Cardiac fibroblast (primary cell): ENCODE results near the gene BCL2L13.
"Not testable (repeated sequence)": the region's sequence is repeated elsewhere in the genome, so short reads cannot be mapped to it uniquely, and the experiment has no call there.

Experiments
- DNase-seq, 2 donors: peaks; one replicate each; pipeline versions ENCODE4 v3.0.0 to v3.0.0-alpha.2; 2010; ENCODE audit warnings: low read depth in 2 of 2
- H3K4me3 ChIP-seq, 2 donors: replicated peaks in 1 of 2; 1 replicate in 1 of 2; 2 replicates in 1 of 2; pipeline ENCODE4 v1.5.1; 2011; ENCODE audit warnings: low read depth in 2 of 2, low read length in 2 of 2, mild to moderate bottlenecking in 2 of 2, moderate library complexity in 1 of 2
- TF ChIP-seq, protein P1 (sequence below): IDR thresholded peaks from one replicate; pipeline ENCODE4 v1.5.1; 2011; ENCODE audit warnings: low read depth, mild to moderate bottlenecking, low read length, inconsistent platforms

The BCL2L13 gene

DNA sequence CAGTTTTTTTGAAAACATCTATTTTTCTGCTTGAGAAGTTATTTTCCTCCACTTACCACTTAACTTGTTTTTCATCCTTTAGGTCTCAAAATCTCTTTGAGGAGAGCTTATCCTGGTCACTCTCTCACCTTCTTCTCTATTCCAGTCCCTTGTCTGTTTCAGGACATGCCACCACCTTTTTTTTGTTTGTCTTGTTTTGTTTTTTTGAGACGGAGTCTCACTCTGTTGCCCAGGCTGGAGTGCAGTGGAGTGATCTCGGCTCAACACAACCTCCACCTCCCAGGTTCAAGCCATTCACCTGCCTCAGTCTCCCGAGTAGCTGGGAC lies 4.6 kb upstream of the BCL2L13 start:
- no peak overlapping the region for H3K4me3 ChIP-seq
- TF ChIP-seq, protein P1, sequence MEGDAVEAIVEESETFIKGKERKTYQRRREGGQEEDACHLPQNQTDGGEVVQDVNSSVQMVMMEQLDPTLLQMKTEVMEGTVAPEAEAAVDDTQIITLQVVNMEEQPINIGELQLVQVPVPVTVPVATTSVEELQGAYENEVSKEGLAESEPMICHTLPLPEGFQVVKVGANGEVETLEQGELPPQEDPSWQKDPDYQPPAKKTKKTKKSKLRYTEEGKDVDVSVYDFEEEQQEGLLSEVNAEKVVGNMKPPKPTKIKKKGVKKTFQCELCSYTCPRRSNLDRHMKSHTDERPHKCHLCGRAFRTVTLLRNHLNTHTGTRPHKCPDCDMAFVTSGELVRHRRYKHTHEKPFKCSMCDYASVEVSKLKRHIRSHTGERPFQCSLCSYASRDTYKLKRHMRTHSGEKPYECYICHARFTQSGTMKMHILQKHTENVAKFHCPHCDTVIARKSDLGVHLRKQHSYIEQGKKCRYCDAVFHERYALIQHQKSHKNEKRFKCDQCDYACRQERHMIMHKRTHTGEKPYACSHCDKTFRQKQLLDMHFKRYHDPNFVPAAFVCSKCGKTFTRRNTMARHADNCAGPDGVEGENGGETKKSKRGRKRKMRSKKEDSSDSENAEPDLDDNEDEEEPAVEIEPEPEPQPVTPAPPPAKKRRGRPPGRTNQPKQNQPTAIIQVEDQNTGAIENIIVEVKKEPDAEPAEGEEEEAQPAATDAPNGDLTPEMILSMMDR = no peak
- no peak for DNase-seq

DNA sequence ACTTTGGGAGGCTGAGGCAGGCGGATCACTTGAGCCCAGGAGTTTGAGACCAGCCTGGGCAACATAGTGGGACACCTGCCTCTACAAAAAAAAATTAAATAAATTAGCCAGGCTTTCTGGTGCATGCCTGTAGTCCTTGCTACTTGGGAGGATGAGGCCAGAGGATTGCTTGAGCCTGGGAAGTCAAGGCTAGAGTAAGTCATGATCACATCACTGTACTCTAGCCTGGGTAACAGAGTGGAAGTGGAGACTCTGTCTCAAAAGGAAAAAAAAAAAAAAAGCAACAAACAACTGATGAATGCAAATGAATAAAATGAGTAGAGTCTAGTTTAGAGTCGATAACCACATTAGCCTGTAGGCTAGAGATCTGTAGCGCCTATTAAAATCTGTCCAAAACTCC lies 3.9 kb upstream of the BCL2L13 start:
- TF ChIP-seq, protein P1 = no peak
- no peak overlapping the region for H3K4me3 ChIP-seq
- DNase-seq = peak in 1 of 2 donors; percentile 80

DNA sequence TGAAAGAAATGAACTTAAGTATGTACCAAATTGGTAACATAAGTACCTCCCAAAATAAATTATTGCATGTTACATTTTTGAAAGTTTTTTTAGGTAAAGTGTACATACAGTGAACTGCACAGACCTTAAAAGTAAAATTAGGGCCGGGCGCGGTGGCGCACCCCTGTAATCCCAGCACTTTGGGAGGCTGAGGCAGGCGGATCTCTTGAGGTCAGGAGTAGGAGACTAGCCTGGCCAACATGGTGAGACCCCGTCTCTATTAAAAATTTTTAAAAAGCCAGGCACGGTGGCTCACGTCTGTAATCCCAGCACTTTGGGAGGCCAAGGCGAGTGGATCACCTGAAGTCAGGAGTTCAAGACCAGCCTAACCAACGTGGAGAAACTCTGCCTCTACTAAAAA lies 1.7 kb upstream of the BCL2L13 start:
- not testable (repeated sequence) for H3K4me3 ChIP-seq, DNase-seq

DNA sequence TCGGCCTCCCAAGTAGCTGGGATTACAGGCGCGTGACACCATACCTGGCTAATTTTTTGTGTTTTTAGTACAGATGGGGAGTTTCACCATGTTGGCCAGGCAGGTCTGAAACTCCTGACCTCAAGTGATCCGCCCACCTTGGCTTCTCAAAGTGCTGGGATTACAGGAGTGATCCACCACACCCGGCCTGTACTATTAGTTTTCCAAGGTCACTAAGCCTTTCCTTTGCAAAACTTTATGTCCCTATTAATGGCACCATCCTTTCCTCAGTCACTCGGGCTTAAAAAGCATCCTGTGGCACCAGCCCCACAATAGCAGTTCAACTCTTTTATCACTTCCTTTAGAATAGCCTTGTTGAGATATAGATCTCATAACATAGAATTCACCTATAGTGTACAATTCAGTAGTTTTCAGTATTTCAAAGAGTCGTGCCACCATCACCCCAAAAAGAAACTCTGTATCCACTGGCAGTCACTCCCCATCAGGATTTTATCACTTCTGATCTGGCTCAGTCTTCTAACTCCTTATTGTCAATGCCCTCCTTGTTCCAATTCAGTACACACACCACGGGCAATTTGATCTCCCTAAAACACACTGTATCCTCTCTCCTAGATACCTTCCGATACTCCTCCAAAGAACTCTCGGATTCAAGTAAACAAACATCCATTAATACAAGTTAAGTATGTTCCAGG lies 921 bp upstream of the BCL2L13 start:
- DNase-seq = no peak
- TF ChIP-seq, protein P1 = no peak
- H3K4me3 ChIP-seq = peak overlapping the region; percentile 86 to 91

DNA sequence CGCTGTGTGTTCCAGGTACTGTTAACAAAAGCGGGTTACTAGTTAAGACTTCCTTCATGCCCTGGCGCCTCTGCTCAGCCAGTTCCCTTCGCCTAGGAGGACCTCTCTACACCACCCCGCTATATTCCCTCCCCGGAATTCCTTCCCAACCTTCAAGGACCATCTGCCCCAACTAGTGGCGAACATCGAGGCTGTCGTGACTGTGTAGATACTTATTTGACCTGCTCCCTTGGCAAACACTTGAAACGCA lies 450 bp upstream of the BCL2L13 start:
- DNase-seq = no peak
- TF ChIP-seq, protein P1 = peak; percentile 10
- peak overlapping the region; percentile 86 to 91 for H3K4me3 ChIP-seq

DNA sequence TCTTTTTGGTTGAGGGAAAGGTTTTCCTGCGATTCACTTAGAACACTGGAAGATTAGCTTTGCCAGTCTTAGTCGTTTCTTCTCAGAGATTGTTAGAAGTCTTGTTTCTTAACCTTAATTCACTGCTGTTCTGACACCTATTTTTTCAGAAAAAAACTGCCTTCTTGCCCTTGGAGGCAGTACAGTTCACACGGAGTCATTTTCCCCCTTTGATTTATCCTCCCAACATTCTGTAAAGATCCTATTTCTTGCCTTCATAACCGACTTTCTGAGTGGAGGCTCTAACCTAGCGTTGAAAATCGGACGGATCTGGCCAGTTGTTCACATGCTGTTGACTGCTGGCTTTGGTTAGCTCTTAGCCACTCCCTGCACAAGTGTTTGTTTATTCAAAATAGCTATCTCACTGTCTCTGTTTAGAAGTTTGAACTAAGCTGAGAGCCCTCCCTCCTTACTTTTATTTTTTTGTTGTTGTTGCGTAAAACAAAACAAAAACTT lies 737 bp downstream of the BCL2L13 start:
- TF ChIP-seq, protein P1 = no peak
- H3K4me3 ChIP-seq = peak overlapping the region; percentile 86 to 91
- peak; percentile 65 for DNase-seq

DNA sequence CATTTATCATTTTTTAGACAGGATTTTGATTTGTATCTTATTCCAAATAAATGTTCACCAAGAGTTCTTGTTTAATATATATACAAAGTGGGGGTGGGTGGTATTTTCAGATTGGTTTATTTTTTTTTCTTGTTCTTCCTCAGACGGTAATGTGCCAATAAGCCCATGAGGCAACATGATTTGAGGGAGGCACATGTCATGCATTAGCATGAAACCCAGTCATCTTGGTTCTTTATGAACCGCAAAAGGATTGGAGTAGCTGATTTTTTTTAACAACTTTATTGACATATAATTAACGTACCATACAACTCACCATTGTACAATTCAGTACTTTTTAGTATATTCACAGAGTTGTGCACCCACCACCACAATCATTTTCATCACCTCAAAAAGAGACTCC lies 2.7 kb downstream of the BCL2L13 start:
- TF ChIP-seq, protein P1 = no peak
- no peak for DNase-seq
- no peak overlapping the region for H3K4me3 ChIP-seq

DNA sequence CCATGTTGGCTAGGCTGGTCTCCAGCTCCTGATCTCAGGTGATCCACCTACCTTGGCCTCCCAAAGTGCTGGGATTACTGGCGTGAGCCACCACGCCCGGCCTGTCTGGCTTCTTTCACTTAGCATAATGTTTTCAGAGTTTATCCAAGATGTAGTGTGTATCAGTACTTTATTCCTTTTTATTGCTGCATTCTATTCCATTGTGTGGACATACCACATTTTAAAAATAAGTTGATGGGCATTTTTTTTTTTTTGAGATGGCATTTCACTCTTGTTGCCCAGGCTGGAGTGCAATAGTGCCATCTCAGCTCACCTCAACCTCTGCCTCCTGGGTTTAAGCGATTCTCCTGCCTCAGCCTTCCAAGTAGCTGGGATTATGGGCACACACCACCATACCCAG lies 3.8 kb downstream of the BCL2L13 start:
- not testable (repeated sequence) for H3K4me3 ChIP-seq, DNase-seq
